PC-9 (cell line): ENCODE measurements around the gene SHCBP1L. TPM values are rescaled to one million over a fixed set of nuclear protein-coding genes. Genes with fewer than 3 reads are reported as not detected.

ENCODE experiments used
- BruUV-seq: library from RNA; stranded (reverse); fragments of 400-500 nt; replicated peaks from 2 replicates; lab custom pipeline; 2021; lab: Mats Ljungman, UMichigan
- CTCF ChIA-PET: fragments of 300-600 bp; sonication (Branson Sonifier 250); formaldehyde crosslinking; loops from one replicate; lab custom pipeline; 2022; ENCODE audit warnings: antibody characterized with exemption; lab: Charles Lee
- POLR2A ChIA-PET: fragments of 300-600 bp; sonication (Branson Sonifier 250); formaldehyde crosslinking; loops from one replicate; lab custom pipeline; 2022; ENCODE audit warnings: antibody characterized with exemption; ENCODE audit not compliant: unreplicated experiment; lab: Charles Lee
- DNase-seq, 2 experiments: peaks; one replicate each; pipeline versions ENCODE4 v3.0.0 to v3.0.0-alpha.2; 2015 to 2022; ENCODE audit warnings: mixed read lengths in 1 of 2
- H2AFZ ChIP-seq: fragments of 200-600 bp; sonication (generic); 2 replicates; pipeline ENCODE4 v1.8.1; 2017; ENCODE audit warnings: antibody characterized with exemption
- H3F3A ChIP-seq: fragments of 200-600 bp; sonication (generic); 2 replicates; pipeline ENCODE4 v1.8.1; 2017; ENCODE audit warnings: antibody characterized with exemption, mild to moderate bottlenecking, low read depth; ENCODE audit not compliant: insufficient read depth
- H3K27ac ChIP-seq: fragments of 200-600 bp; sonication (generic); 2 replicates; pipeline ENCODE4 v1.6.1; 2016; ENCODE audit warnings: mixed run types
- H3K27me3 ChIP-seq: fragments of 200-600 bp; sonication (generic); 2 replicates; pipeline ENCODE4 v1.6.1; 2016; ENCODE audit warnings: low read depth, mixed run types; ENCODE audit not compliant: insufficient read depth
- H3K36me3 ChIP-seq: fragments of 200-600 bp; sonication (generic); 2 replicates; pipeline ENCODE4 v1.6.1; 2016; ENCODE audit warnings: low read depth, mixed run types
- H3K4me1 ChIP-seq: fragments of 200-600 bp; sonication (generic); replicated peaks from 2 replicates; pipeline ENCODE4 v1.6.1; 2016; ENCODE audit warnings: mixed run types; ENCODE audit not compliant: insufficient read depth
- H3K4me2 ChIP-seq: fragments of 200-600 bp; sonication (generic); 2 replicates; pipeline ENCODE4 v1.6.1; 2017; ENCODE audit warnings: mixed run types
- H3K4me3 ChIP-seq: fragments of 200-600 bp; sonication (generic); 2 replicates; pipeline ENCODE4 v1.6.1; 2016; ENCODE audit warnings: mixed run types
- H3K79me2 ChIP-seq: fragments of 200-600 bp; sonication (generic); 2 replicates; pipeline ENCODE4 v1.6.1; 2017; ENCODE audit warnings: low read depth, mixed run types
- H3K9me2 ChIP-seq: fragments of 200-600 bp; sonication (generic); 2 replicates; pipeline ENCODE4 v1.8.1; 2017; ENCODE audit warnings: mild to moderate bottlenecking; ENCODE audit not compliant: insufficient read depth
- H3K9me3 ChIP-seq: fragments of 200-600 bp; sonication (generic); 2 replicates; pipeline ENCODE4 v1.8.1; 2016; ENCODE audit warnings: low read depth; ENCODE audit not compliant: insufficient read depth
- H4K20me1 ChIP-seq: fragments of 200-600 bp; sonication (generic); 2 replicates; pipeline ENCODE4 v1.8.1; 2017; ENCODE audit not compliant: insufficient read depth
- CTCF ChIP-seq: fragments of 200-600 bp; sonication (generic); conservative IDR thresholded peaks from 2 replicates; pipeline ENCODE4 v1.6.1; 2017; ENCODE audit warnings: mixed run types, antibody characterized with exemption, mild to moderate bottlenecking, moderate library complexity
- EZH2 ChIP-seq: fragments of 200-600 bp; sonication (generic); IDR thresholded peaks from 2 replicates; pipeline ENCODE4 v1.8.0; 2017; ENCODE audit warnings: antibody characterized with exemption, low read depth
- intact Hi-C: fragments of 100-400 bp; cut with micrococcal nuclease; formaldehyde crosslinking; loops from one replicate; pipeline ENCODE4 v1.10.0; 2022; ENCODE audit not compliant: unreplicated experiment
- total RNA-seq: library from RNA; stranded (reverse); gene quantifications from 2 replicates; pipeline ENCODE4 v1.2.3, GENCODE V29; 2021

SHCBP1L gene
- total RNA-seq, 1 experiment from 2014 or later, result not detected

DNA sequence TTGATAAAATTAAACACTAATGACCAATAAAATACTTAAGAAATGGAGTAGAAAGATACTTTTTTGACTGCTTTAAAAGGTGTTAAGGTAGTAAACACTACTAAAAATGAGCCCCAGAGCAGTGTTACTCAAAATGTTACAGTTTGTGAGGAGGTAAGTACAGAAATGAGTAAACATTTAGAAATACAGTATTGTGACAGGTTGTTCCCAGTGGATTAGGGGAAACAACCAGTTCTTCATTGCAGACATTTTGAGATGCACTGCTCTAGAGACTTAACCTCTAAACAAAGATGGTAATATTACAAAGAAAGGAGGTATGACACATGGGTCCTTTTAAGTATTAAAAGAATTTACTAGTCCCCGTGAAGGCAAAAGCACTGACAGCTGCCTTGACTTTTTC lies 101.1 kb downstream of the SHCBP1L start:
- BruUV-seq, result no TSS peak
- no peak overlapping the region for H3K27ac ChIP-seq
- ChIA-PET POLR2A (no interaction called here), CTCF (no interaction called here)
- H3K4me3 ChIP-seq, result no peak overlapping the region
- H3K79me2 ChIP-seq, result peaks cover 82% of the 10 kb centered on the region
- H3K4me1 ChIP-seq, result no peaks in the 10 kb centered on the region
- no peaks in the 10 kb centered on the region for H3K27me3 ChIP-seq
- TF ChIP-seq CTCF (no peak), EZH2 (no peak)
- H2AFZ ChIP-seq, result no peak overlapping the region
- H3K36me3 ChIP-seq, result peaks cover 77% of the 10 kb centered on the region
- H3F3A ChIP-seq, result peaks cover 62% of the 10 kb centered on the region
- H3K9me2 ChIP-seq, result no peaks in the 10 kb centered on the region
- H4K20me1 ChIP-seq, result peaks cover 96% of the 10 kb centered on the region
- intact Hi-C loops, result loop anchor here (10.0 kb wide), 1 partner anchor 773 kb away; no protein-coding TSS in a partner anchor
- no peak overlapping the region for H3K4me2 ChIP-seq
- no peaks in the 10 kb centered on the region for H3K9me3 ChIP-seq
- no peak for DNase-seq

DNA sequence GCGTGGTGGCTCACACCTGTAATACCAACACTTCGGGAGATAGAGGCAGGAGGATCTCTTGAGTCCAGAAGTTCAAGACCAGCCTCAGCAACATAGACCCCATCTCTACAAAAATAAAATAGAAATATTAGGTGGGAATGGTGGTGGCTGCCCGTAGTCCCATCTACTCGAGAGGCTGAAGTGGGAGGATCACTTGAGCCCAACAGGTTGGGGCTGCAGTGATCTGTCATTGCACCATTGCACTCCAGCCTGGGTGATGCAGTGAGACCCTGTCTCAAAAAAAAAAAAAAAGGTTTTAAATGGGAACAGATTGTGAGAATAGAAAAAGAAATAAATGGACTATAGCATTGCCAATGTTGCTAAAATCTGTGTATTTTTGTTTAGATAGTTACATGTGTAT lies 102.6 kb downstream of the SHCBP1L start:
- no peaks in the 10 kb centered on the region for H3K4me1 ChIP-seq
- H3F3A ChIP-seq, result peaks cover 63% of the 10 kb centered on the region
- H3K79me2 ChIP-seq, result peaks cover 91% of the 10 kb centered on the region
- no peak overlapping the region for H3K4me2 ChIP-seq
- peaks cover 76% of the 10 kb centered on the region for H3K36me3 ChIP-seq
- intact Hi-C loops, result loop anchor here (10.0 kb wide), 1 partner anchor 774 kb away; no protein-coding TSS in a partner anchor
- TF ChIP-seq EZH2 (no peak), CTCF (no peak)
- H3K27me3 ChIP-seq, result no peaks in the 10 kb centered on the region
- H2AFZ ChIP-seq, result no peak overlapping the region
- POLR2A ChIA-PET, result no interaction called here
- H3K4me3 ChIP-seq, result no peak overlapping the region
- no peak for DNase-seq
- peaks cover 99% of the 10 kb centered on the region for H4K20me1 ChIP-seq
- no peak overlapping the region for H3K27ac ChIP-seq
- no peaks in the 10 kb centered on the region for H3K9me3 ChIP-seq
- BruUV-seq, result no TSS peak
- CTCF ChIA-PET, result interaction anchor here (0.7 kb wide), 1 partner anchor 11 kb away, joined by 3 read pairs; no protein-coding TSS in a partner anchor
- H3K9me2 ChIP-seq, result no peaks in the 10 kb centered on the region

Other genes with a start within 250 kb of the SHCBP1L start
- gene NPL, start 163.4 kb downstream of the SHCBP1L start, total RNA-seq, result 2.3 and 3.0 TPM in 2 replicates
- 101 and 131 TPM in 2 replicates for gene DHX9, start 113.8 kb downstream of the SHCBP1L start, total RNA-seq
- gene LAMC1, start 70.3 kb upstream of the SHCBP1L start, total RNA-seq, result 95.5 and 121 TPM in 2 replicates
- gene LAMC2, start 233.1 kb upstream of the SHCBP1L start, total RNA-seq, result 105 and 109 TPM in 2 replicates